Liver (tissue), 3 donors: Measurements from ENCODE around the gene DCC.

Experiments used
- CTCF ChIP-seq: fragments of 150-350 bp; IDR thresholded peaks from 2 replicates; pipeline ENCODE4 v1.5.1; 2017; ENCODE audit warnings: improper control_type of control experiment, low read depth, low read length; ENCODE audit not compliant: missing input control
- TAF1 ChIP-seq: conservative IDR thresholded peaks from 2 replicates; pipeline ENCODE4 v1.6.1; 2016; ENCODE audit warnings: antibody characterized with exemption, mild to moderate bottlenecking
- donor health status: healthy.
- donor health status: healthy.

DNA sequence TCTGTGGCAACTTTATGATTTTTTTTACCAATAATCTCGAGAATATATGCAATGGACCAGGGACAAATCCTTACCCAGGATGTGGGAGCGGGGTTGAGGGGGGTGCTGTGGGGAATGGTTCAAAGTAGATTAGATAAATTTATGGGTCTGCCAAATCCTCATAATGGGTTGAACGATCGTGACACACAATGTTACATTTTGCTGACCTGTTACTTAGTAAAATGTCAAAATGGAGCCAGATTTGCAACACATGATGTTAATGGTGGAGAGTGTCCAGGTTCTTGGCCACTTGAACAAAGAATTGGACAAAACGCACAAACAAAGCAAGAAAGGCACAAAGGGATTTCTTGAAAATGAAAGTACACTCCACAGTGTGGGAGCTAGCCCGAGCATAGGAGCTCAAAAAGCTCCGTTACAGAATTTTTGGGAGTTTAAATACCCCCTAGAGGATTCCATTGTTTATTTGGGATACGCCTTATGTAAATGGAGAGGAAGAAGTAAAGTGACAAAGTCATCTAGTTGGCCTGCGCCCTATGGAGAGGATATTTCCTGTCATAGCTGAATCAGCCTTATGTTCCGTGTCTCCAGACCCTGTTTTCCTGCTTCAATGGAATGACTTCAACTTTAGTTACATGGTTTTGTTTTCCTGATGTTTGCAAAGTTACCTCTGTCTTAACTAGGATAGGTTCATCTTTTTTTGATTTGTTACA is 776.0 kb downstream of the DCC start:
- TF ChIP-seq CTCF (no peak), TAF1 (no peak)
